ENCODE measurements around the gene FAM72A.
"Not testable (repeated sequence)": the region's sequence is repeated elsewhere in the genome, so short reads cannot be mapped to it uniquely, and the experiment has no call there.

FAM72A gene

GRCh38 chr1:206215600-206216392 lies 13.2 kb upstream of the FAM72A start:
- not testable (repeated sequence) for DNase-seq (ENCODE audit: low spot score); FAIRE-seq

GRCh38 chr1:206210802-206211201 lies 8.2 kb upstream of the FAM72A start:
- not testable (repeated sequence) for FAIRE-seq; DNase-seq (ENCODE audit: low spot score)

DNA sequence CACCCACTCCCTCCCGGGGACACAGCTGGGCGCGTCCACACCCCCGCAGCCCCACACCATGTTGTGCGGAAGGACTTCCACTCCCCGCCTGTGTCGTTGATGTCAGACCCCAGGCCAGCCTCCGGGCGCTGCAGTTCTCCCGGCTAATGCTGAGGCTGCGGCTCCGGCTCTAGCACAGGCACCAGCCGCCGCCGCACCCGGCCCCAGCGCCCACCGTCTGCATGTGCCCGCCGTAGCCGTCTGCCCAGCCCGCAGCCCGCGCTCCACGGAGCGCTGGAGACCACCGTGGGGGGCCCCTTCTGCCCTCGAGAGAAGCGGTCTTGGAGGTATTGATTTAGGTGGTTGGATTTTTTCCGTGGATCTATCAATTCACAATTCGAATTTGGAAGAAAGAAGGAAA lies 2.9 kb upstream of the FAM72A start:
- not testable (repeated sequence) for FAIRE-seq; DNase-seq (ENCODE audit: low spot score)

GRCh38 chr1:206204871-206205270 lies 2.2 kb upstream of the FAM72A start:
- not testable (repeated sequence) for FAIRE-seq; DNase-seq (ENCODE audit: low spot score)

- not testable (repeated sequence) for DNase-seq (ENCODE audit: low spot score); FAIRE-seq
These were observed 1.5 kb upstream of the FAM72A start for GRCh38 chr1:206204159-206204511.

DNA sequence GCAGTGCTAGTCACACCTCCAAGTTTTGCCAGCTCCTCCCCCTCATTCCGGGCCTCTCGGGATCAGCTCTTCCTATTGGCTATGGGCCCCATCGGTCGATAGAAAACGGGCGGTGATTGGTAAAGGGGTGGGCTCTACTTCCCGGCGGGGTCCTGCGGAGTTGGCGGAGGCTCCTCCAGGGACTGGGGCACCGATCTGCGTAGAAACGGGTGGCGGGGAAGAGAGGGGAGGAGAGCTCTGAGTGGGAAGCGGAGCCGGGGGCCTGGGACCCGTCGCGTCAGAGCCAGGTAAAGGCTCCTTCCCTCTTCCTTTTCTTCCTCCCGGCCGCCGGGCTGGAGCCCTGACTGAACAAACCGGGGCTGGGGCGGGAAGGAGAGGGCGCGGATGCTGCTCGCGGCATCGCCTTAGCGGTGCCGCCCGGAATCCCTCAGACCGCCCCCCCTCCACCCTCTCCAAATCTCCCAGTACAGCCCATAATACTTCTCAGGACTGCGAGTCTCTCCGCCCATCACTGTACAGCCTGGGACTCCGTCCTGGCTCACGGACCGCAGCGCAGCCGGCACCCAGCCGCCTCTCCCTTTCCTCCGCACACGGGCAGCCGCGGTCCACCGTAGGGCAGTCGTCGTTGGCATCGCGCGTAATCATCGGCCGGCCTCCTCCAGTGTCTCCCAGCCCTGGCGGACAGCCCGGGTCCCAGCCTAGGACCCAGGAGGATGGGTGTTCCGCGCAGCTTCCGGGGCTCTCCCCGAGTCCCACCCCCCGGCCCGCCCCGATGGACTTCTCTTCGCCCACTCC lies 922 bp upstream of the FAM72A start, which contains the start of gene SRGAP2:
TSS of gene SRGAP2 (plus strand) at position 178 of the 795 bp plus-strand sequence. CDS start 2,430 bp downstream, outside the sequence.
- DNase-seq (ENCODE audit: low spot score); FAIRE-seq: not testable (repeated sequence)

- not testable (repeated sequence) for FAIRE-seq; DNase-seq (ENCODE audit: low spot score)
These were observed 5.8 kb downstream of the FAM72A start for GRCh38 chr1:206196748-206197424.

DNA sequence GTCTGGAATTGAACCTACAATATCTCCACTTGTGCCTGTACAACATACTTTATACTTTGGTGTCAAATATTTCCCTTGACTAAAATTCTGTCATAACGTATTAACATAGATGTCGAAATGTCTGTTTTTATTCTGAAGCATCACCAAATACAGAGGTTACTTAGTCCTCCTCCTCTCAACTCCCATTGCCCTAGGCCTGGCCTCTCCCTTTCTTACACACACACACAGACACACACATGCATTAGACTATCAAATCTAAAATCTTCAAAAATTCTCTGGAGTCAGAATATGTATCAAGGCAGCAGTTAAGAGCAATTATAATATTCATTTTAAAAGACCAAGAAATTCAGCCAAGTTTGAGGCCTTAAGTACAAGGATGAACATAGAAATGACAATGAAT lies 7.5 kb downstream of the FAM72A start:
- FAIRE-seq = not testable (repeated sequence)

GRCh38 chr1:206186826-206187225 lies 15.8 kb downstream of the FAM72A start:
- DNase-seq (ENCODE audit: low spot score); FAIRE-seq: not testable (repeated sequence)

More for the DNA sequence above, 7.5 kb downstream of the FAM72A start:
- not testable (repeated sequence) for DNase-seq (ENCODE audit: low spot score)

GRCh38 chr1:206185778-206186177 lies 16.9 kb downstream of the FAM72A start:
- DNase-seq (ENCODE audit: low spot score); FAIRE-seq: not testable (repeated sequence)

- not testable (repeated sequence) for DNase-seq (ENCODE audit: low spot score); FAIRE-seq
These were observed 18.9 kb downstream of the FAM72A start for GRCh38 chr1:206183788-206184187.

DNA sequence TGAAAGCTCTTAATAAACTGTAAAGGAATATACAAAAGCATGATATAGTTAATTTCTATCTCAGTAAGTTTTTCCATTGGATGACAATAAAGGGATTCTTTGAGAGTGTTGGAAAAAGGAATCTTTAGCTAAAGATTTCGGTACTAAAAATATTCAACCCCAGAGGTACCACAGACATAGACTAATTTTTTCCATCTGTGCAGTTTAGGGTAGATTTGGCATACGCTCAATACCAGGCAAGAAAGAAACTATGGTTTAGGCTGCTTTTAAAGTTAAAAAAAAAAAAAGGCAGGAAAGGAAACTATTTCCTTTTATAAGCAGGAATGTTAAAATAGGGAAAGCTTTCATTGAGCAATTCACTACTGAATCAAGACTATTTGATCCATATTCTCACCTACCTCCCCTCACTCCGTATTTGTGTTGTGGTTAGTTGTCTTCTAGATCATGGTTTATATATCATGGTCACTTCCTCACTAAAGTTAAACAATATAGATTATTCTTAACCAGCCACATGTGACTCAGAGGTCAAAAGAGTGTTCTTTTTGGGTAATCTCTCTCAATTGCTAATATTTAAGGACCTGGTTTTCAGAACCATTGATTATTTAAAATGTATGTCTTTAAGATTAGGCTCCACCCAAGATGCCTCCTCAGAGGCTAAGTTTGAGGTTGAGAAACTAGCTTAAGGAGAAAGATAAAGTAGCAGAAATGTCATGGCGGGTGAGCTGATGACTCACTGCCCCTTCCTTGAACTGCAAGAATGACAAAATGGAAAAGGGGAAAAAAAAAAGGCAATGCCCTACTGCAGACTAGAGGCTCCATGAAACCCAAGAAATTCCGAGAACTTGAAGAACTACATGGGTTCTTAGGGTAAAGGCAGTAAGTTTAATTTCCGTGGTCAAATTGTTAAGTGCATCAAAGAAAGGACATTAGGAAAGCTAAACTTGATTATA lies 20.0 kb downstream of the FAM72A start:
- not testable (repeated sequence) for DNase-seq (ENCODE audit: low spot score); FAIRE-seq

- FAIRE-seq; DNase-seq (ENCODE audit: low spot score): not testable (repeated sequence)
These were observed 23.0 kb downstream of the FAM72A start for GRCh38 chr1:206179666-206180065.

DNA sequence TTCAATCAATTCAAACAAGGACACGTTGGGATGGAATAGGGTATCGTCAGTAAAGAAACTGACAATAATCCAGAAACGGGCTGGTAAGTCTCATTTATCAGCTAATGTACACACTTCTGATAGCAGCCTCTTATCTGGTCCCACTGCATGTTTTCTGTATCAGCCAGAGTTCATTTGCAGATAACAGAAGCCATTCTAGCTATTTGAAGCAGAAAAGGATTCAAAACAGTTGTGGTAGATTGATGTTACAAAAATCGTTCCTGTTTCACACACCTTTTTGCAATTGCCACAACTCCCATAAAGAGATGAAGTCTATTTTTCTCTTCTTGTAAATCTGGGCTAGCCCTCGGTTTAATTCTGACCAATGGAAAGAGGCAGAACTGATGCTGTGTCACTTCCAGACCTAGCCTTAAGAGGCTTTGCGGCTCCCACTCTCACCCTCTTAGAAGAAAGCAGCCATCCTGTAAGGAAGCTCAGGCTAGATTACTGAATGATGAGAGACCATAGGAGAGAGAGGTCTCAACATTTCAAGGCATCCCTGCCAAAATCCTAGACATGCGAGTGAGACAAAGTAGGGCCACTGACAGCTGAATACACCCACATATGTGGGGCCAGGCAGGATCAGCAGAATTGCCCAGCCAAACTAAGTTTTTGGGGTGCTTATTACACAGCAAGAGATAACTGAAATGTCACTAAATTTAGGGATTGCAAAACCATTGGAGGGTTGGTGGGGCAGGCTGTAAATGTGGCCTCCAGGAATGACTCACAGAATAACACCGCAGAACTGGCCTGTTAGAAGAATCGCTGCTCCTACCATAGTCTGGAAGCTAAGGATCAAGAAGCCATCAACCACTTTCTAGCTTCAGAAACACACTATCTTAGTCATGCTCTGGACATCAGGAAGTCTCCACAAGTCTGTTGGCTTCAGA lies 24.3 kb downstream of the FAM72A start:
- not testable (repeated sequence) for DNase-seq (ENCODE audit: low spot score); FAIRE-seq

DNA sequence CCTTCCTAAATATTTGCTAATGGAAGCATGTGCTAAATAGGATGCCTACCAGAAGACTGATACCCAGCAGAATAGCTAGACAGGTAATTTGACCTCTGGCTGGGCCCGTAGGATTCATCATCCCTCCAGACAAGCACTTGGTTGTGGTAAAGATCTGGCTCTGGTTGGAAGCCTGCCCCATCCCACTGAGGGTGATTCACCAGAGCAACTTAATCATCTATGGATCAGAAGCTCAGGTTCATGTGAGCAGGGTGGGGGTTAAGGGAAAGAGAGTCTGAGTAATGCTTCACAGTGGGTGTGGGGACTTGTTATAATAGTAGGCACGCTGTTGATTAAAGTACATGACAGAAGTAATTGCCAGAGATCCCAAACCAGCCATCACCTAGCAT lies 26.5 kb downstream of the FAM72A start:
- FAIRE-seq; DNase-seq (ENCODE audit: low spot score): not testable (repeated sequence)

DNA sequence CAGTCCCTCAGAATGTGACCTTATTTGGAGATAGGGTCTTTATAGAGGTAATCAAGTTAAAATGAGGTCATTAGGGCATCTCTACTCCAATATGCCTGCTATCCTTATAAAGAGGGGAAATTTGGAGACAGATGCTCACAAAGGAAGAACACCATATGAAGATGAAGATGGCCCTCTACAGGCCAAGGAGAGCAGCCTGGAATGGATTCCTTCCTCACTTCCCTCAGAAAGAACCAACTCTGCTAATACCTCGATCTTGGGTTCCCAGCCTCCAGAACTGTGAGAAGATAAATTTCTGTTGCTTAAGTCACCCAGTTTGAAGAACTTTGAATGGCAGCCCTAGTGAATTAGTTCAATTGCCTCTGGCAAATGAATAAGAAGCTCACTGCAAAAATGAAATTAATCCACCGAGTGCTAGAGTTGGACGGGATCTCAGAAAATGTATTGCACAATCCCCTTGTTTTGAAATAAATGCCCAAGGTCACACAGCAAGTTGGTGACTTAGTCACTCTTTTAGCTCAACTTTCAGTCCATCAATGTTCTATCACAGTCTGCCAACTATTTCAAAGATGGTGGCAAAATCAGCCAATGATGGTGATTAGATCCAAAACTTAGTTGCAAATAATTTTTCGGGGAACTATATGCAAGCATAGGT lies 27.1 kb downstream of the FAM72A start:
- DNase-seq (ENCODE audit: low spot score); FAIRE-seq: not testable (repeated sequence)

DNA sequence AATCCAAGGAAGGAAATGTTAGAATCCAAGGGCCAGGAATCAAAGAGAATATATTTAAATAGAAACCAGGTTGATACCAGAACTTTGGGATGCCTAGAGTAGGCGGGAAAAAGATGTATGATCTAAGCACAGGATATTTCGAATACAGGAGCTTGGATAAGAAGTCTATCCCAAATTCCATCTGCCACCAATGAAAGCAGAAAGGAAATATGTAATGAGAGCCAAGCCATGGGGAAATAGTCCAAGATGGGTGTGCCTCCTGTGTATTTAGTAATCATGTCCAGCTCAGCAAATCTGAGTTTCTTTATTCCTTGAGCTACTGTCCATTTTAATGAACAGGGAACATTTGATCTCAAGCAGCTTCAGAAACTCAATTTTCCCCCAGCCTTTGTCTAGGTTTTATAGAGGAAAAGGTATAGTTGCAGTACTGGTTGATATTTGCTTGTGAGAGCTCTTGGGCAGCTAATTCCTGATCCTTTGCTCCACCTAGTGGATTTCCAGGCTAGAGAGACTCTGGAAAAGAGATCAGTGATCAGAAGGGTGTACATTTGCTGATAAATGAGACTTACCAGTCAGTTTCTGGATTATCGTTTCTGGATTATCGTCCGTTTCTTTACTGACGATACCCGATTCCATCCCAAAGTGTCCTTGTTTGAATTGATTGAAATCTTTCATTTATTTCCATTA lies 28.3 kb downstream of the FAM72A start:
- FAIRE-seq; DNase-seq (ENCODE audit: low spot score): not testable (repeated sequence)
